ENCODE measurements around the gene LRP8.

Gene LRP8

DNA sequence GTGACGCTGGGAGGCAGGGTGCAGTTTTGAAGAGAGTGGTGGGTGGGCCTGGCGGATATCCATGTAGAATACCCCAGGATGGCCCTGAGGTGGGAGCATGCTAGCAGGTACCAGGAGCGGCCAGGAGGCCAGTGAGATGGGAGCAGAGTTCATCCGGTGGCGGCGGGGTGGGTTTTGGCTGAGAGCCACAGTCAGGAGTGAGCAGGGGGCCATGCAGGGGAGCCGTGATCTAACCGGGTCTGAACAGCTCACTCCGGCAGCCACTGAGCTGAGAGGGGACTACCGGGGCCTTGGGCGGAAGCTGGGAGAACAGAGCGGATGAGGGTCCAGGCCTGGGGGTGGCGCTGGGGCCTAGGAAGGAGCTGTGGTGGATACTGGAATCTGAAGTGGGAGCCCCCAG lies 47.6 kb upstream of the LRP8 start:
- no peak overlapping the region for H3K4me3 ChIP-seq (ENCODE audit: low read length)
- no peaks in the 10 kb centered on the region for H4K20me1 ChIP-seq (ENCODE audit: insufficient read depth, low read length)
- H3K27me3 ChIP-seq (ENCODE audit: low read depth, low read length), result no peaks in the 10 kb centered on the region
- H3K27ac ChIP-seq (ENCODE audit: low read length), result no peak overlapping the region
- H2AFZ ChIP-seq (ENCODE audit: low read depth, low read length), result no peak overlapping the region
- no peak for TF ChIP-seq EZH2phosphoT487 (IDR thresholded peaks at IDR 0.05; ENCODE audit: low read depth)
- no peak for TF ChIP-seq CTCF (IDR thresholded peaks at IDR 0.05; ENCODE audit: low read depth, low read length)
- no peaks in the 10 kb centered on the region for H3K79me2 ChIP-seq (ENCODE audit: low read length)
- H3K9me3 ChIP-seq (ENCODE audit: insufficient read depth, low read length), result no peaks in the 10 kb centered on the region
- no peaks in the 10 kb centered on the region for H3K36me3 ChIP-seq (replicated peaks; ENCODE audit: low read depth, low read length)
- no peak overlapping the region for H3K9ac ChIP-seq (ENCODE audit: low read length)
- no peaks in the 10 kb centered on the region for H3K4me1 ChIP-seq (ENCODE audit: low read length)
- H3K4me2 ChIP-seq (ENCODE audit: low read length), result no peak overlapping the region

GRCh38 chr1:53373246-53373645 lies 45.4 kb upstream of the LRP8 start:
- H2AFZ ChIP-seq (ENCODE audit: low read depth, low read length), result no peak overlapping the region
- H3K36me3 ChIP-seq (replicated peaks; ENCODE audit: low read depth, low read length), result no peaks in the 10 kb centered on the region
- no peaks in the 10 kb centered on the region for H3K27me3 ChIP-seq (ENCODE audit: low read depth, low read length)

GRCh38 chr1:53372501-53372951 lies 44.7 kb upstream of the LRP8 start:
- H2AFZ ChIP-seq (ENCODE audit: low read depth, low read length), result no peak overlapping the region
- H3K4me3 ChIP-seq (ENCODE audit: low read length), result no peak overlapping the region
- H3K27me3 ChIP-seq (ENCODE audit: low read depth, low read length), result no peaks in the 10 kb centered on the region
- H4K20me1 ChIP-seq (ENCODE audit: insufficient read depth, low read length), result no peaks in the 10 kb centered on the region
- no peak overlapping the region for H3K27ac ChIP-seq (ENCODE audit: low read length)
- no peaks in the 10 kb centered on the region for H3K9me3 ChIP-seq (ENCODE audit: insufficient read depth, low read length)
- H3K9ac ChIP-seq (ENCODE audit: low read length), result no peak overlapping the region
- H3K4me1 ChIP-seq (ENCODE audit: low read length), result peaks cover 9% of the 10 kb centered on the region
- TF ChIP-seq EZH2phosphoT487 (IDR thresholded peaks at IDR 0.05; ENCODE audit: low read depth) (no peak), CTCF (IDR thresholded peaks at IDR 0.05; ENCODE audit: low read depth, low read length) (no peak)
- H3K36me3 ChIP-seq (replicated peaks; ENCODE audit: low read depth, low read length), result no peaks in the 10 kb centered on the region
- H3K79me2 ChIP-seq (ENCODE audit: low read length), result peaks cover 2% of the 10 kb centered on the region; the same call in 1 of the 2 replicates
- H3K4me2 ChIP-seq (ENCODE audit: low read length), result no peak overlapping the region

More at GRCh38 chr1:53373246-53373645, 45.4 kb upstream of the LRP8 start:
- H3K9ac ChIP-seq (ENCODE audit: low read length), result no peak overlapping the region
- H3K4me1 ChIP-seq (ENCODE audit: low read length), result peaks cover 7% of the 10 kb centered on the region
- TF ChIP-seq EZH2phosphoT487 (IDR thresholded peaks at IDR 0.05; ENCODE audit: low read depth), result no peak
- TF ChIP-seq CTCF (IDR thresholded peaks at IDR 0.05; ENCODE audit: low read depth, low read length), result no peak
- H4K20me1 ChIP-seq (ENCODE audit: insufficient read depth, low read length), result no peaks in the 10 kb centered on the region
- H3K4me2 ChIP-seq (ENCODE audit: low read length), result no peak overlapping the region
- H3K27ac ChIP-seq (ENCODE audit: low read length), result no peak overlapping the region
- H3K9me3 ChIP-seq (ENCODE audit: insufficient read depth, low read length), result no peaks in the 10 kb centered on the region
- H3K4me3 ChIP-seq (ENCODE audit: low read length), result no peak overlapping the region
- H3K79me2 ChIP-seq (ENCODE audit: low read length), result no peaks in the 10 kb centered on the region

DNA sequence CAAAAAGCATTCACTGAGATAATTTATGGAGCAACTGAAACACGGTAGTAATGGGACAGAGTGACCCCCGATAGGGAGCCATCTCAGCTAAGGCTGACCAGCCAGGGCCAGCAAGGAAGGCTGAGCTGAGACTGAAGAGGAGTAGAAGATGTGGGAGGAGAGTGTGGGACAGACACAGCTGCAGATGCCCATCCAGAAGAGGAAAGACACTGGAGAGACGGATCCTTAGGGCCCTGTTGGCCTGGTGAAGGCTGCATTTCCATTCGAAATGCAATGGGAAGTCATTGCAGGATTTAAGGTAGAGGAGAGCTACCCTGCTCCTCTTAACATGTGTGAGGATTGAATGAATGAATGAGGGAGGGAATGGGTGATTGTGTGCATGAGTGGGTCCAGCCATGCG lies 44.0 kb upstream of the LRP8 start:
- peaks cover 9% of the 10 kb centered on the region for H3K79me2 ChIP-seq (ENCODE audit: low read length)
- H3K9me3 ChIP-seq (ENCODE audit: insufficient read depth, low read length), result no peaks in the 10 kb centered on the region
- H3K27ac ChIP-seq (ENCODE audit: low read length), result no peak overlapping the region
- no peak overlapping the region for H2AFZ ChIP-seq (ENCODE audit: low read depth, low read length)
- no peak overlapping the region for H3K9ac ChIP-seq (ENCODE audit: low read length)
- H3K4me3 ChIP-seq (ENCODE audit: low read length), result no peak overlapping the region
- no peaks in the 10 kb centered on the region for H4K20me1 ChIP-seq (ENCODE audit: insufficient read depth, low read length)
- H3K36me3 ChIP-seq (replicated peaks; ENCODE audit: low read depth, low read length), result peaks cover 2% of the 10 kb centered on the region
- H3K4me1 ChIP-seq (ENCODE audit: low read length), result peaks cover 15% of the 10 kb centered on the region
- TF ChIP-seq CTCF (IDR thresholded peaks at IDR 0.05; ENCODE audit: low read depth, low read length) (no peak), EZH2phosphoT487 (IDR thresholded peaks at IDR 0.05; ENCODE audit: low read depth) (no peak)
- no peaks in the 10 kb centered on the region for H3K27me3 ChIP-seq (ENCODE audit: low read depth, low read length)
- no peak overlapping the region for H3K4me2 ChIP-seq (ENCODE audit: low read length)
